Thoracic aorta (tissue), 2 donors: Measurements from ENCODE around the gene CEP128. TPM values are rescaled to one million over a fixed set of nuclear protein-coding genes. Genes with fewer than 3 reads are reported as not detected.

ENCODE experiments used
- ATAC-seq: fragments of 150-250 bp; one replicate; pipeline ENCODE4 v1.8.0; 2017; ENCODE audit warnings: low read depth; ENCODE audit not compliant: insufficient number of reproducible peaks, low FRiP score
- DNase-seq: peaks from one replicate; pipeline ENCODE4 v3.0.0-alpha.2; 2020; ENCODE audit warnings: low spot score
- H3K27ac ChIP-seq, 2 donors: fragments of 200-600 bp; sonication (generic); 1 replicate in 1 of 2; 2 replicates in 1 of 2; pipeline ENCODE4 v1.5.1; 2016; ENCODE audit warnings: mild to moderate bottlenecking in 2 of 2, moderate library complexity in 2 of 2
- H3K27me3 ChIP-seq: fragments of 200-600 bp; sonication (generic); replicated peaks from 2 replicates; pipeline ENCODE4 v1.6.0; 2016; ENCODE audit warnings: mild to moderate bottlenecking; ENCODE audit not compliant: insufficient read depth
- H3K36me3 ChIP-seq: fragments of 200-600 bp; sonication (generic); one replicate; pipeline ENCODE4 v1.5.1; 2016
- H3K4me1 ChIP-seq, 2 donors: fragments of 200-600 bp; sonication (generic); 1 replicate in 1 of 2; 2 replicates in 1 of 2; pipeline versions ENCODE4 v1.5.1 to v1.6.0; 2016; ENCODE audit warnings: low read depth in 2 of 2, mild to moderate bottlenecking in 1 of 2; ENCODE audit not compliant: control insufficient read depth in 1 of 2
- H3K4me3 ChIP-seq: fragments of 200-600 bp; sonication (generic); 2 replicates; pipeline ENCODE4 v1.5.1; 2016; ENCODE audit warnings: mild to moderate bottlenecking
- H3K9me3 ChIP-seq: fragments of 200-600 bp; sonication (generic); 2 replicates; pipeline ENCODE4 v1.5.1; 2016
- total RNA-seq, 2 donors: library from RNA; depleted of rRNA; stranded (reverse); fragments of >200 nt; gene quantifications; one replicate each; pipeline versions ENCODE4 v1.1.0 to v1.2.3, GENCODE V29; 2016
- TF ChIP-seq, protein P1 (sequence below): fragments of 200-600 bp; sonication (generic); IDR thresholded peaks from one replicate; pipeline ENCODE4 v1.5.1; 2019; ENCODE audit warnings: antibody characterized with exemption

Gene CEP128
- total RNA-seq, 2 donors from 2014 or later, result 2.1 to 4.7 TPM

DNA sequence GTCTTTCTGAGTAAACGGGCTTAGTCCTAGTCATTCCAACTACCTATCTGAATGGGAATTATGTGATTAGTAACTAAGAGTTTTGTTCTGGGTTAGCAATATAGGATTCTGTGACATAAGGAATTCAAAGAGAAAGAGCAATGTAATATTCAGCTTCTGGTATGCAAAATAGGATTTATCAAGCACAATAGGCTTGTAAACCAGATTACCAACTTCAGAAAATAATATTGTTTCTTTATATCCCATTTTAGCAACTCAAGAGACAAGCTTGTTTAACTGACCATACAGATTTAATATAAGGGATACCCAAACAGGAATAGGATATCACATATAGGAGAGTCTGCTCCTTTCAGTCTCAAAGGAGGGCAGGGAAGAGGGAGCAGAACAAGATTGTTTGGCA lies 240.9 kb downstream of the CEP128 start:
- Histone ChIP-seq H3K27me3 (no peaks in the 10 kb centered on the region), H3K4me1 (no peaks in the 10 kb centered on the region), H3K27ac (no peak overlapping the region), H3K36me3 (no peaks in the 10 kb centered on the region), H3K9me3 (no peaks in the 10 kb centered on the region), H3K4me3 (no peak overlapping the region)
- TF ChIP-seq, protein P1, sequence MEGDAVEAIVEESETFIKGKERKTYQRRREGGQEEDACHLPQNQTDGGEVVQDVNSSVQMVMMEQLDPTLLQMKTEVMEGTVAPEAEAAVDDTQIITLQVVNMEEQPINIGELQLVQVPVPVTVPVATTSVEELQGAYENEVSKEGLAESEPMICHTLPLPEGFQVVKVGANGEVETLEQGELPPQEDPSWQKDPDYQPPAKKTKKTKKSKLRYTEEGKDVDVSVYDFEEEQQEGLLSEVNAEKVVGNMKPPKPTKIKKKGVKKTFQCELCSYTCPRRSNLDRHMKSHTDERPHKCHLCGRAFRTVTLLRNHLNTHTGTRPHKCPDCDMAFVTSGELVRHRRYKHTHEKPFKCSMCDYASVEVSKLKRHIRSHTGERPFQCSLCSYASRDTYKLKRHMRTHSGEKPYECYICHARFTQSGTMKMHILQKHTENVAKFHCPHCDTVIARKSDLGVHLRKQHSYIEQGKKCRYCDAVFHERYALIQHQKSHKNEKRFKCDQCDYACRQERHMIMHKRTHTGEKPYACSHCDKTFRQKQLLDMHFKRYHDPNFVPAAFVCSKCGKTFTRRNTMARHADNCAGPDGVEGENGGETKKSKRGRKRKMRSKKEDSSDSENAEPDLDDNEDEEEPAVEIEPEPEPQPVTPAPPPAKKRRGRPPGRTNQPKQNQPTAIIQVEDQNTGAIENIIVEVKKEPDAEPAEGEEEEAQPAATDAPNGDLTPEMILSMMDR, result no peak
- DNase-seq (no peak), ATAC-seq (no peak)

DNA sequence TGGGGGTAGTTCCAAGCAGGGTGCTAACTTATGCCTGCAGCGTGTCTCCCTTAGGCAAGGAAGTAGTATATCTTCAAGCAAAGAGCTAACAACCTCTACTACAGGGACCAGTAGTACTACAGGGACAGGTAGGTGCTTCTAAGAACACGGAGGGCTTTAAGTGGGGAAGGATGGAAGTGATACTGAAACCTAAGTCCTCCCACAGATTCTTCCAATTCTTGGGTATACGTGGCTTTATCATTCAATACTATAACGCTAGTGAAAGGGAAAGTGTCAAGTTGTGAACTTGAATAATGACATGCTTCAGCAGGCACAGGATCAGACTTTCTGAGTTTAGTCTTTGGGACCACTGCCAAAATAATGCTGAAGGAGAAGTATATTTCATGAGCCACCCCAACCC lies 241.7 kb downstream of the CEP128 start:
- Histone ChIP-seq H3K27ac (no peak overlapping the region), H3K4me1 (no peaks in the 10 kb centered on the region), H3K9me3 (no peaks in the 10 kb centered on the region), H3K36me3 (no peaks in the 10 kb centered on the region), H3K27me3 (no peaks in the 10 kb centered on the region), H3K4me3 (no peak overlapping the region)
- DNase-seq, result no peak
- ATAC-seq, result no peak
- TF ChIP-seq, protein P1, result no peak

DNA sequence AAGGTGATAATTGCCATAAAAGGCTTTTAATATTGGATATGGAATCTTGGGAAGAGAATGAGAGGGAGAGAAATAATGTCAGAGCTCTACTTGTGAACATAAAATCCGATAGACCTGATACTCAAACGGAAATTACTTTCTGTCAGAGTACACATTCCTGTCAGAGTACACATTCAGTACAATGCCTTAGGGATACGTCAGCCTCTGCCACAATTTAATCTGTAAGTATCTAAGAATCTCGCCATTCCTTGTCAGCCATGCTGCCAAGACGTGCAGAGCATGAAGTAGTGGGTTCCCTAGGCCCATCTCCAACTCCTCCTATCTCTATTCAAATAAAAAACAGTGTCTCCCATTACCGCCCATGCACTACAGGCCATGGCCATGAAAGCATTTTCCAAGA lies 242.6 kb downstream of the CEP128 start:
- Histone ChIP-seq H3K27ac (no peak overlapping the region), H3K4me1 (no peaks in the 10 kb centered on the region), H3K4me3 (no peak overlapping the region), H3K36me3 (no peaks in the 10 kb centered on the region), H3K27me3 (no peaks in the 10 kb centered on the region), H3K9me3 (no peaks in the 10 kb centered on the region)
- ATAC-seq (no peak), DNase-seq (no peak)
- TF ChIP-seq, protein P1, result no peak

DNA sequence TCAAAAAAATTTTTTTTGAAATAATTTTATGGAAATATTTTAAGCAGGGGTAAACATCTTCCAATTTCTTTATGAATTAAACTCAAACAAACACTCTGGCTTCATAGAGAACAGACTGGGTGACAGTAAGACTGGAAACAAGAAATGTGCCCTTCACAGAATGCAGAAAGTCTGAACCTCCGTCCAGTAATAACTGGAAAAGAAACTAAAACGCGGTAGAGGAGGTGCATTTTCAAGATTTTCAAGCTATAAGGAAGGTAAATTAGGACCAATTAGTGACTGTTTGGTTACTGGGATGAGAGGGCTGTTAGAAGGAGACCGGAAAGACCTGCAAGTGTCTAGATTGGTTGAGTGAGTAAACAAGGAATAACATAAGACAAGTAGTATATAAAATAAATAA lies 245.7 kb downstream of the CEP128 start:
- Histone ChIP-seq H3K4me3 (no peak overlapping the region), H3K4me1 (no peaks in the 10 kb centered on the region), H3K36me3 (no peaks in the 10 kb centered on the region), H3K27ac (no peak overlapping the region), H3K9me3 (no peaks in the 10 kb centered on the region), H3K27me3 (no peaks in the 10 kb centered on the region)
- no peak for ATAC-seq
- DNase-seq, result no peak
- TF ChIP-seq, protein P1, result no peak

DNA sequence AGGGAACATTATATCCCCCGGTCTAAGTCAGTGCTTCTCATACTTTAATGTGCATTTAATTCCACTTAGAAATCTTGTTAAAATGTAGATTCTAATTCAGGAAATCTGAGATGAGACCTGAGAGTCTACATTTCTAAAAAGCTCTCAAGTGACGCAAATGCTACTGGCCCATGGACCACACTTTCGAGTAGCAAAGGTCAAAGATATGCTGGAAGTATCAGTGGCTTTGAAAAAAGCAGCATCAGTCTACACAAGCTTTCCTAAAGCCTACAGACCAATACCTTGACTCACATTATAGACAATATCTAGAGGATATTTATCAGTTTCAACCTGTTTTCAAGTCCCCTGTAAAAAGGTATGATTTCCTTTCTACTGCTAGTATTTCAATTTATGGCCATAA lies 248.6 kb downstream of the CEP128 start:
- ATAC-seq, result no peak
- TF ChIP-seq, protein P1, result no peak
- H3K36me3 ChIP-seq, result no peaks in the 10 kb centered on the region

More for the DNA sequence above, 248.6 kb downstream of the CEP128 start:
- H3K4me3 ChIP-seq, result no peak overlapping the region
- no peaks in the 10 kb centered on the region for H3K27me3 ChIP-seq
- no peak for DNase-seq
- no peaks in the 10 kb centered on the region for H3K4me1 ChIP-seq
- no peaks in the 10 kb centered on the region for H3K9me3 ChIP-seq
- H3K27ac ChIP-seq, result no peak overlapping the region
